NOMO-1 (cell line): ENCODE results near the gene F11R.
"Not testable (repeated sequence)": the region's sequence is repeated elsewhere in the genome, so short reads cannot be mapped to it uniquely, and the experiment has no call there.

Source experiments
- DNase-seq, 2 experiments: peaks; one replicate each; lab custom pipeline; 2025; ENCODE audit not compliant: unreplicated experiment in 2 of 2; lab: John Stamatoyannopoulos, UW

F11R gene

DNA sequence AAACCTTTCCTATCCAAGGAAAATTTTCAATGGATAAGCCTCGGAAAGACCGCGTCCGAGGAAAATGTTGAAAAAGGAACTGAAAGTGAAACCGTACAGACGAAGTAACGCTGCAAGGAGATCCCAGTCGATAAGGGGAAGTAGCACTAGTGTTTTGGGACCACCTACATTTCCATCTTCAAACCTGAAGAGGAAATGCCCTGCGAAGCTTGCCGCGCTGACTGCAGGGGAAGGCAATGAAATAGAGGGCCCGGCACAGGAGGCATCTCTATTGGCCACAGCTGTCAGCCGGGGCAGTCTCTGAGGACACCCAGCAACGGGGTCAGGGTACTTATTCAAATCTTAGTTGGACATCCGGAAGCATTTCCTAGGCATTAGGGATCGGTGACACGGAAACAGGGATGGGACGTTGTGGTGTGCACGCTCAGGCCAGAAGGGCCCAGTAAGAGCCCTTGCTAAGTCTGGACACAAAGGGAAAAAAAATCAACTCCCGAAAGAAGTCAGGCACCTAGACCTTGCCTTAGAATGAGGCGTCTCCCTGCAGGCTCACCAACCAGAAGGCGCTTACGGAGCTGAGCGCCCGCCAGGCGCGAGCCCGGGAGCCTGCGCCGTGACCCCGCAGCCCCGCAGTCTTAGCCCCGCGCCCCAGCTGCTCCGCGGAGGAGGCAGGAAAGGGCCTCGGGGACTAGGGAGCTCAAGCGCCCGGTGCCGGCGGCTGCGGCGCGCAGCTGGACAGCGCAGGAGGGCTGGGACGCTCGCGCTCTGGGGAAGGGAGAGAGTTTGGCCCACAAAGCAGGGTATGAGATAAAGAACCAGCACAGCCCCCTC is 24.2 kb upstream of the F11R start:
- peak; percentile 83 to 98 for DNase-seq

- DNase-seq: peak in 1 of 2 experiments; percentile 57
Observed at GRCh38 chr1:161044535-161044907, 23.6 kb upstream of the F11R start.

- no peak for DNase-seq
Observed at GRCh38 chr1:161039546-161039945, 18.6 kb upstream of the F11R start.

DNA sequence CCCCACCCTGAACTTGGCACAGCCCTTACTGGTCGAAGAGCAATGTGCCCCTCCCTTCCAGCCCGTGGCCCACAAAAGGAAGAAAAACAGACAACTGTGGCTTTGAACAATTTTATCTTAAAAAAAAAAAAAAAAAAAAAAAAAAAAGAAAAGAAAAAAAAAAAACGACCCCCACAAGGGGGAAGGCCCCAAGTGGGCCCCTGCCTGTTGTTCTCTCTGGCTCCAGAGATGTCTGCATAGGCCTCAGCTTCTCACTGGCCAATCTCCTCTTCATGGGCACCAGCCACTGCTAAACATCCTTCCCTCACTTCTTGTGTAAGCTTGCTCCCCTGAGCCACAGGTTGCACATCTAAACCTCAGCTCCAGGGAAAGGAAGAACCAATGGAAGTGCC is 18.2 kb upstream of the F11R start:
- no peak for DNase-seq

- DNase-seq: no peak
Observed at GRCh38 chr1:161038523-161039153, 17.7 kb upstream of the F11R start, which contains the start of gene TSTD1. Gene TSTD1 (minus strand): TSS chr1:161038964. CDS start chr1:161038889, 75 bp downstream.

DNA sequence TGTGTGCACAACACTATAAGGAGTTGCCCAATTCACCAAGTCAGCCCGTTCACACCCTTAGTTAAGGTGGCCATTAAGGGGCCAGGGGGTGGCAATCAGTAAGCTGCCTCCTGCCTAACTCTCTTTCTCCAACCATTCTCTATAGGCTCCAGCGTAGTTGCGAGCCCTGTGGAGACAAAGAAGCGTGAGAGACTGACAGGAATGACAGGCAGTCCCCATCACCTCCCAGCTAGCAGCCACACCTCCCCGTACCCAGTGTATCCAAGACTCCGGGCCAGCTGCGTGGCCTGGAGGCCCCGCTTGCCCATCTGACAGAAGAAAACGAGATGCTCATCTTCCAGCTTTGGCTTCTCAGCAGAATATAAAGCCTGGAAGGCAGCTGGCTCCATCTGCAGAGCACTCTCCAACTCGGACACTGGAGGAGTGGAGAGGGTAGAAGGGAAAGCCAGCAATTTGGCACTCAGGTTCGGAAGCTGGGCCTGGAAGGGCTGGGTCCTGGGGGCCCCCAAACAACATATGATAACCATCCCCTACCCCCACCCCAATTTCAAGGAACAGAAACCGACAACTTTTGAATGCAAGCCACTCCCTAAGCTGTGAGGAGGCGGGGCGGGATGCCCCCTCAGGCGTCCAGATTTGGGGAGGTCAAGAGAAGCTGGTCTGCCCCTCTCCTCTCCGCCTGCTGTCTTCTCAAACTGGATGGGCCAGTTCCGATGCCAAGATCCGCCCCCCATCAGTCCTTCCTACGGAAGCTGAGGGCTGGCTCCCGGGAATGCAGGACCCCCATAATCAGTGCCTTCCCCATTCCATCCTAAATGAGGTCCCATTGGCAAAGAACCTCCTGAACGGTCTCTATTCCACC is 16.9 kb upstream of the F11R start:
- no peak for DNase-seq

GRCh38 chr1:161033751-161034150 is 12.8 kb upstream of the F11R start:
- DNase-seq: no peak

DNA sequence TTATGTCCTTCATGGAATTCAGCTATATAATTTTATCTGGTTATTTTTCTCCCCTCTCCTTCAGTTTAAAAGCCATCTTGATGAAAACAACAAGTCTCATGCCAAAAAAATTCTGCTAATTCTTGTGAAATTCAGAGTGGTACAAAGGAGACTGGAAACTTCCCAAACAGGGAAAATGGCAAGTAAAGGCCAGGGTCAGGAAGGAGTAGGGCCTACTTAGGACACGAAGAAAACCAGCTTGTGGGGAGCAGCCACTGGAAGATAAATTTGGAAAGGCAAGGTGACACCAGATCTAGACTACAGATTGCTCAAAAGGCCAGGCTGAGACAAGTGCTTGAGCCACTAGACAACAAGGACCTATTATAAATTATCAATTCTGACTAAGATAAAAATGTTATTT is 11.5 kb upstream of the F11R start:
- no peak for DNase-seq

DNA sequence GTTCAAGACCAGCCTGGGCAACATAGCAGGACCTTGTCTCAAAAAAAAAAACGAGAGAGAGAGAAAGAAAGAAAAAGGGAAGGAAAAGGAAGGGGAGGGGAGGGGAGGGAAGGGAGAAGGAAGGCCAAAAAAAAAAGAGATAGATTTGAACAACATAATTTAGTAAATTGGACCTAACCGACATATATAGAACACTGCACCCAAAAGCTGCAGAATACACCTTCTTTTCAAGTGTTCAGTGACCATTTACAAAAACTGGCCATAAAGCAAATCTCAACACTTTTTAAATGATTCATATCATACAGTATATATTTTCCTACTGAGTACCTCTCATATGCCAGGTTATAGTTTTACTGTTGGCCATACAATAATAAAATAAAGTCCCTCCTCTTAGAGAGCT is 10.9 kb upstream of the F11R start:
- no peak for DNase-seq

- not testable (repeated sequence) for DNase-seq
Observed at GRCh38 chr1:161029466-161029865, 8.5 kb upstream of the F11R start.

DNA sequence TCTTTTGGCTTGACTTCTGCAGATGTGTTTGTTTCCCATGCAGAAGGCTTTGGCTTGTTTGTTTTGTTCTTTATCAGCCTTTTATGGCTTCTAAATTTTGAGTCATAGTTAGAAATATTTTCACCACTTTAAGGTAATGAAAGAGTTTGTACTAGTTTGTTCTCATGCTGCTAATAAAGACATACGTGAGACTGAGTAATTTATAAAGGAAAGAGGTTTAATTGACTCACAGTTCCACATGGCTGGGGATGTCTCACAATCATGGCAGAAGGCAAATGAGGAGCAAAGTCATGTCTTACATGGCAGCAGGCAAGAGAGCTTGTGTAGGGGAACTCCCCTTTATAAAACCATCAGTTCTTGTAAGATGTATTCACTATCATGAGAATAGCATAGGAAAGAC is 6.0 kb upstream of the F11R start:
- not testable (repeated sequence) for DNase-seq

GRCh38 chr1:161022432-161022831 is 1.5 kb upstream of the F11R start:
- DNase-seq: not testable (repeated sequence)

GRCh38 chr1:161021970-161022353 is 1.0 kb upstream of the F11R start:
- DNase-seq: no peak

DNA sequence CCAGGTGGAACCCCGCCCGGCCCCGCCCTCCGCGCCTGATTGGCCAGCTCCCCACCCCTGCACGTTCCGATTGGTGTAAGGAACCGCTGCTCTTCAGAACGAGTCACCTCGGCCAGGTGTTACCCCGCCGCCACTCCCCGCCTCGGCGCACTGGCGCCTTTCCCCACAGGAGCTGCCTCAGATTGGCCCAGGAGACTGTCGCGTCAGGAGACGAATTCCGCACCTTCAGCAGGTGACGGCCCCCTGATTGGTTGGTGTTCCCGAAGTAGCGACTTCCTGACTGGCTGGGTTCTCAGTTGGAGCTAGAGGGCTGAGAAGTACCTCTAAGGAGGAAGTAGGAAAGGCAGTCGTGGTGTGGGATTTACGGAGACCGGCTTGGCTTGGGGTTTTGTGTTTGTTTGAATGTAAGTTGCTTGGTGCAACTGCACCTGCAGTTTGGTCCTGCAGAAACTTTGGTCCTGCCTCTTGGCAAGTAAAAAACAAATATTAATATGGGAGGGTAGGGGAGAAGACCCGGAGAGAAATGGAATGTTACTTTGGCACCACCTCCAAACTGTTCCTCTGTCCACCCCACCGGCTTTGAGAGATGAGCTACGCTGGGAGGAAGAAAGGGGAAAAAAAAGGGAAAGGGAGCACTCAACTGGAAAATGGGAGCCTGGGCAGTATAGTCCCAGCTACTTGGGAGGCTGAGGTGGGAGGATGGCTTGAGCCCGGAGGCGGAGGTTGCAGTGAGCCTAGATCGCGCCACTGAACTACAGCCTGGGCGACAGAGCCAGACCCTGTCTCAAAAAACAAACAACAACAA is 415 bp upstream of the F11R start:
- peak; percentile 88 to 90 for DNase-seq

DNA sequence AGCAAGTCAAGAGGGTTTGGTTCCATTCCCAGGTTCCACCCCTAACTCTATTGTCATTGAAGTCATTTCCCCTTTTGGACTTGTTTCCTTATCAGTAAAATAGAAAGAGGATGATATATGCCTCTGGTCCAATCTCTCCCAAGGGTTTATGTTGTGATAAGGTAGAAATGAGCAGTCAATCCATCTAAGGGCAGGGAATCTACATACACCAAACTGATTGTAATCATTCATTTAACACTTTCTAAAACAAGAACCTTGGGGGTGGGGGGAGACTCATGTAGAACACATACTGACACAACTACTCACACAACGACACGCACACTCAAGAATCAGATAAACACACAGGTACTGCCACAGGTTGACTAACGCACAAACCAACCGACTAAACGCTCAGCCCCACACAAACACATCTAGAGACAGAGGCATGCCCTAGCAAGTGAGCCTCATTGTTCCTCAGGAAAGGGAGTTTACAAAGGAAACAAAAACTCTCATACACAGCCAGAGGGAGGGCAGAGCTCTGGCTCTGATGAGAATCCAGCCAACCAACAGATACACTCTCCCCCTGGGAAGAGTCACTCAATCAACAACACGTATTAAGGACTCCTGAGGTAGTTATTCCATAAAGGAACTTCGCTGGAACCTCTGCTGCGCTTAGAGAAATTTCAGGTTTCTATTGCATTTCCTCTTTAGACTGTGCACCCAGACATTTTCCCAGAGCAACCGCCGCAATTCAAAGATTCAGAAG is 1.0 kb downstream of the F11R start:
- DNase-seq: peak in 1 of 2 experiments; percentile 23

DNA sequence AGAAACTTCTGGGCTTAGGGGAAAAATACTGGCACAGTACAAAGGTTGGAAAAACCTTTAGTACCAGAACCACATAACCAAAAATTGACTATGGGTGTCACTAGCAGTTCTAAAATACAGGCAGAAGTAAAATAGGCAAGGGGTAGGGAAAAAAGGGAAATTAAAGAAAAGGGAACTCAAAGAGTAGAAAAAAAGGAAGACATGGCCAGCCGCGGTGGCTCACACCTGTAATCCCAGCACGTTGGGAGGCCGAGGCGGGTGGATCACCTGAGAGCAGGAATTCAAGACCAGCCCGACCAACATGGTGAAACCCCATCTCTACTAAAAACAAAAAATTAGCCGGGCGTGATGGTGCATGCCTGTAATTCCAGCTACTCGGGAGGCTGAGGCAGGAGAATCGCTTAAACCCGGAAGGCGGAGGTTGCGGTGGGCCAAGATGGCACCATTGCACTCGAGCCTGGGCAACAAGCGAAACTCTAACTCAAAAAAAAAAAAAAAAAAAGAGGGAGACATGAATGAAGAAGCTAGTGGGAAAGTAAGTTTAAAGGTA is 1.8 kb downstream of the F11R start:
- DNase-seq: peak in 1 of 2 experiments; percentile 41

GRCh38 chr1:161018631-161018930 is 2.4 kb downstream of the F11R start:
- no peak for DNase-seq

DNA sequence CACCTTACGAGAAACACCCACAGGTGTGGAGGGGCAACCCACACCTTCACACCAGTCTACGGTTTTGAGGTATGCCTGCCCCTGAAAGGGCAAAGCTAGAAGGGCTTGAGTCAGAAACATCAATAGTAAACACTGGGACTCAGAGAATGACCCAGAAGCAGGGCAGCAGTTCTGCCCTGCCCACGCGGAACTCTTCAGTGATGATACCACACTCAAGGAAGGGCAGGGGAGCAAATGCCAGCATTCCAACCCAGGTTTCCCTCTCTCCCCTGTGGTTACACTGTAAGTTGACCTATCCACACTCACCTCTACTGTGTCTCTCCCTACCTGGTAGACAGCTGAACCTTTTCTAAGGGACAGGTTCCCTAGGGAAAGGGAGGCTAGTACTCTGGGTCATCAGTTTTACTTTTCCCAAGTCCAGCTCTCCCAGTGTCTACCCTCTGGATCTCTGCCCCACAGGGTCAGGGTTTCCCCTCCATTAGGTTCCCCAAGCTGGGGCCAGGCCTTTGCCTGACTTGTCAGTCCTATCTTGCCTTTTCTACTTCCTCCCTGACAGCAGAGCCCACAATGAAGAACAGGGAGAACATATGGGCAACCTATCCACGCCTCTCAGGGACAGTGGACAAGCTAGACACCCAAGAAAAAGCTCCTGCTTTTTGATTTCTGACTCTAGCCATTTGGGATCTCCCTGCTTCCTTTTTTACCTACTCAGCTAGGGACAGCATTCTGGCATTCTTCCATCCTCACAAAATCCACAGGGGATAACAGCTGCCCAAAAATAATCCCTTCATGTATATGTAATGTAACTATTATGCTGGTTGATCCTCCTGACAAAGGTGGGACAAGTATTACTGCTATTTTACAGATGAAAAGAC is 3.0 kb downstream of the F11R start:
- DNase-seq: no peak

DNA sequence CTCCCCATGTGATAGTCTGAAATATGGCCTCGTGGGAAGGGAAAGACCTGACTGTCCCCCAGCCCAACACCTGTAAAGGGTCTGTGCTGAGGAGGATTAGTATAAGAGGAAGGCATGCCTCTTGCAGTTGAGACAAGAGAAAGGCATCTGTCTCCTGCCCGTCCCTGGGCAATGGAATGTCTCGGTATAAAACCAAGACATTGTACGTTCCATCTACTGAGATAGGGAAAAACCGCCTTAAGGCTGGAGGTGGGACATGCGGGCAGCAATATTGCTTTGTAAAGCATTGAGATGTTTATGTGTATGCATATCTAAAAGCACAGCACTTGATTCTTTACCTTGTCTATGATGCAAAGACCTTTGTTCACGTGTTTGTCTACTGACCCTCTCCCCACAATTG is 3.8 kb downstream of the F11R start:
- not testable (repeated sequence) for DNase-seq
